HG03575 (cell line): Measurements from ENCODE around the gene OR6C65.
"Not testable (repeated sequence)": the region's sequence is repeated elsewhere in the genome, so short reads cannot be mapped to it uniquely, and the experiment has no call there.

Experiments
- ATAC-seq: cut with Tn5 transposase; IDR thresholded peaks from one replicate; pipeline ENCODE4 v1.9.1; 2021; ENCODE audit not compliant: unreplicated experiment, insufficient number of reproducible peaks, low FRiP score; ENCODE audit errors: extremely low read depth

The OR6C65 gene

DNA sequence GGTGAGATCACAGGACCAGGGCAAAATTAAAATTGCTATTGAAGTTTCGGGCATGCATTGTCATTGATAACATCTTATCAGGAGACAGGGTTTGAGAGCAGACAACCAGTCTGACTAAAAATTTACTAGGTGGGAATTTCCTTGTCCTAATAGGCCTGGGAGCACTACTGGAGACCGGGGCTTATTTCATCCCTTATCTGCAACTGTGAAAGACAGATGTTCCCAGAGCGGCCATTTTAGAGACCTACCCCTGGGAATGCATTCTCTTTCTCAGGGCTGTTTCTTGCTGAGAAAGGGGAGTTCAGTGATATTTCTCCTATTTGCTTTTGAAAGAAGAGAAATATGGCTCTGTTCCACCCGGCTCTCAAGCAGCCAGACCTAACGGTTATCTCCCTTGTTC is 40.9 kb downstream of the OR6C65 start:
- not testable (repeated sequence) for ATAC-seq

DNA sequence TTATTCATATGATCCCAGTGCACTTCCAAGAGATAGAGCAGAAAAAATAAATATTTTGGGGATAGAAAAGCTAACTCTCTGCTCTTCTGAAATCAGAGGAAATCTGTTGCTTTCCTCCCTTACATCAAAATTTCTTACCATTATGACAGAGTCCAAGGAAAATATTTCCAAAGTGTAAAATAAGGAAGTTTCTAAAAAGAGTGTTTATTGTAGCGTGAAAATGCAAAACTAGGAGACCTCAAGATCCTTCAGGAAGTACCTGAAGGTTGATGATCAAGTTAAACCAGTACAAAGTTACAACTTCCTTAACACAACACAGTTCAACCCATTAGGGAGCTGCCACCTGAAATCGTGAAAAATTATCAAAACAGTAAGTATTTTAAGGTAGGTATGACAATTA is 43.4 kb downstream of the OR6C65 start, which contains the start of gene OR6C2:
Gene OR6C2, plus strand, starts transcription at position 301 of the 400 bp plus-strand sequence. CDS start 8,138 bp downstream, outside the sequence.
- ATAC-seq = no peak

DNA sequence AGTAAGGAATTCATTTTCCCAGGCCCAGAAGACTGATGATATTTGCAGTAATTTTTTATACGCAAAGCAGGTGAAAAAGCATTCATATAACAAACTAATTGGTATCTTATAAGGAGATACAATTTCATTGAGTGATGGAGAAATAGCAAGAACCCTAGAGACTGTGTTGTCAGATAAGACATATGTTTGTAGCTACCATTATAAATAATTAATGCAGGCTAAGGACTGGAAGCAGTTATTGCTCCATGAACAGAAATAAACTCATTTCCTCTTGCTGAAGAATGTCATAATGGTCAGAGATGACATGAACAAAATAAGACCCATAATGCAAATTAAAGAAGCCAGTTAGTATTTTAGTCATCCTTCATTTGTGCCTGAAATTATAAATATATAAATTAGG is 45.0 kb downstream of the OR6C65 start:
- no peak for ATAC-seq

GRCh38 chr12:55446326-55446725 is 46.0 kb downstream of the OR6C65 start:
- ATAC-seq = no peak

GRCh38 chr12:55448825-55449224 is 48.5 kb downstream of the OR6C65 start:
- no peak for ATAC-seq
